NCI-H1105 treated with DMSO at 0.1 percent for 48 hours (cell line): ENCODE results near the gene TOMT.
A peak's percentile ranks its signal among the peaks of the same experiment; 100 is the strongest.

ENCODE experiments used
- DNase-seq: peaks from one replicate; lab custom pipeline; 2025; lab: John Stamatoyannopoulos, UW

Gene TOMT

GRCh38 chr11:72088076-72088808, 17.5 kb upstream of the TOMT start:
- no peak for DNase-seq

- DNase-seq, result peak; percentile 39
Measured at GRCh38 chr11:72091292-72091691, 14.4 kb upstream of the TOMT start.

- DNase-seq, result no peak
Measured at GRCh38 chr11:72098741-72099140, 7.0 kb upstream of the TOMT start.

GRCh38 chr11:72100009-72100408, 5.7 kb upstream of the TOMT start:
- no peak for DNase-seq

- DNase-seq, result no peak
Measured at GRCh38 chr11:72100462-72100861, 5.3 kb upstream of the TOMT start.

- no peak for DNase-seq
Measured at GRCh38 chr11:72102162-72102561, 3.6 kb upstream of the TOMT start.

GRCh38 chr11:72102631-72102945, 3.1 kb upstream of the TOMT start:
- no peak for DNase-seq

GRCh38 chr11:72102946-72103753, 2.6 kb upstream of the TOMT start, which contains the start of gene LAMTOR1:
LAMTOR1 (minus strand) TSS chr11:72103297; CDS start chr11:72103224, 73 bp downstream.
- peak; percentile 98 for DNase-seq

- DNase-seq, result no peak
Measured at GRCh38 chr11:72103754-72104167, 2.0 kb upstream of the TOMT start.

- no peak for DNase-seq
Measured at GRCh38 chr11:72111300-72112142, 5.8 kb downstream of the TOMT start.

- peak; percentile 100 for DNase-seq
Measured at GRCh38 chr11:72112143-72112977, 6.6 kb downstream of the TOMT start, which contains the start of gene ANAPC15. ANAPC15 (minus strand) TSS chr11:72112695; CDS start chr11:72111276, 1,419 bp downstream.

- DNase-seq, result peak; percentile 13
Measured at GRCh38 chr11:72112978-72113808, 7.5 kb downstream of the TOMT start.

- no peak for DNase-seq
Measured at GRCh38 chr11:72114570-72114969, 8.8 kb downstream of the TOMT start.

- no peak for DNase-seq
Measured at GRCh38 chr11:72116019-72116755, 10.5 kb downstream of the TOMT start.

GRCh38 chr11:72119198-72119597, 13.5 kb downstream of the TOMT start:
- DNase-seq, result no peak

GRCh38 chr11:72120930-72121329, 15.2 kb downstream of the TOMT start:
- no peak for DNase-seq

GRCh38 chr11:72122607-72123006, 16.9 kb downstream of the TOMT start:
- no peak for DNase-seq

GRCh38 chr11:72123117-72123653, 17.5 kb downstream of the TOMT start:
- DNase-seq, result no peak

GRCh38 chr11:72124046-72124445, 18.3 kb downstream of the TOMT start:
- no peak for DNase-seq

GRCh38 chr11:72125956-72126355, 20.2 kb downstream of the TOMT start:
- no peak for DNase-seq
